Natural killer cell (primary cell): ENCODE measurements around the gene CASP1. TPM values are rescaled to one million over a fixed set of nuclear protein-coding genes. Genes with fewer than 3 reads are reported as not detected.

Experiments used
- ATAC-seq, 3 donors: fragments of 150-1000 bp in 2 of 3; fragments of 200-7000 bp in 1 of 3; cut with Tn5 transposase; 1 replicate in 1 of 3; 2 replicates in 2 of 3; pipeline ENCODE4 v1.10.0; 2021; ENCODE audit warnings: mild to moderate bottlenecking in 2 of 3, moderate library complexity in 2 of 3
- DNase-seq, 2 donors: peaks; one replicate each; pipeline versions ENCODE4 v3.0.0 to v3.0.0-alpha.2; 2013 to 2021; ENCODE audit warnings: mixed read lengths in 1 of 2
- H3K27ac ChIP-seq: one replicate; pipeline ENCODE4 v1.5.1; 2013; ENCODE audit warnings: mild to moderate bottlenecking, low read length
- H3K27me3 ChIP-seq: one replicate; pipeline ENCODE4 v1.6.1; 2013; ENCODE audit warnings: low read length; ENCODE audit not compliant: control insufficient read depth, insufficient read depth
- H3K36me3 ChIP-seq: one replicate; pipeline ENCODE4 v1.6.1; 2013; ENCODE audit warnings: low read length; ENCODE audit not compliant: control insufficient read depth, insufficient read depth
- H3K4me1 ChIP-seq: one replicate; pipeline ENCODE4 v1.6.1; 2013; ENCODE audit warnings: low read length; ENCODE audit not compliant: control insufficient read depth, insufficient read depth
- H3K4me3 ChIP-seq: one replicate; pipeline ENCODE4 v1.5.1; 2013; ENCODE audit warnings: low read length
- H3K9me3 ChIP-seq: one replicate; pipeline ENCODE4 v1.6.1; 2013; ENCODE audit warnings: low read length; ENCODE audit not compliant: control insufficient read depth, insufficient read depth
- H3K27ac Mint-ChIP-seq, 2 donors: one replicate each; pipeline ENCODE4 v1.8.0; 2022; ENCODE audit warnings: mild to moderate bottlenecking in 2 of 2, mixed read lengths in 2 of 2, moderate library complexity in 1 of 2
- H3K27me3 Mint-ChIP-seq, 2 donors: one replicate each; pipeline ENCODE4 v1.8.0; 2022; ENCODE audit warnings: low read depth in 2 of 2, mixed read lengths in 2 of 2
- H3K36me3 Mint-ChIP-seq: one replicate; pipeline ENCODE4 v1.8.0; 2022; ENCODE audit warnings: mixed read lengths
- H3K4me1 Mint-ChIP-seq, 2 donors: one replicate each; pipeline ENCODE4 v1.8.0; 2022; ENCODE audit warnings: mixed read lengths in 2 of 2
- H3K4me3 Mint-ChIP-seq: one replicate; pipeline ENCODE4 v1.8.0; 2022; ENCODE audit warnings: mild to moderate bottlenecking, moderate library complexity, mixed read lengths
- H3K9me3 Mint-ChIP-seq, 2 donors: one replicate each; pipeline ENCODE4 v1.8.0; 2022; ENCODE audit warnings: mixed read lengths in 2 of 2
- WGBS: methylation state at CpG from one replicate; pipeline ENCODE4 v1.1.7; 2013; ENCODE audit warnings: missing lambda C conversion rate; ENCODE audit not compliant: insufficient coverage; 5-methylcytosine and 5-hydroxymethylcytosine counted together
- intact Hi-C: fragments of 100-400 bp; cut with micrococcal nuclease; formaldehyde crosslinking; loops from one replicate; pipeline ENCODE4 v1.14.2; 2022
- total RNA-seq, 4 donors: library from RNA; stranded (reverse); fragments of 120-200 nt in 1 of 4; gene quantifications; one replicate each; pipeline versions ENCODE4 v1.2.3 to v1.2.4, GENCODE V29; 2013 to 2022
- TF ChIP-seq, protein P1 (sequence below): fragments of 200-600 bp; IDR thresholded peaks from one replicate; pipeline ENCODE4 v1.8.0; 2022; ENCODE audit warnings: antibody characterized with exemption

CASP1 gene
- total RNA-seq, 3 donors from 2014 or later (not counting 1 experiment from before 2014, with no cell fraction given) = 89.3 to 117 (median 93.8) TPM

DNA sequence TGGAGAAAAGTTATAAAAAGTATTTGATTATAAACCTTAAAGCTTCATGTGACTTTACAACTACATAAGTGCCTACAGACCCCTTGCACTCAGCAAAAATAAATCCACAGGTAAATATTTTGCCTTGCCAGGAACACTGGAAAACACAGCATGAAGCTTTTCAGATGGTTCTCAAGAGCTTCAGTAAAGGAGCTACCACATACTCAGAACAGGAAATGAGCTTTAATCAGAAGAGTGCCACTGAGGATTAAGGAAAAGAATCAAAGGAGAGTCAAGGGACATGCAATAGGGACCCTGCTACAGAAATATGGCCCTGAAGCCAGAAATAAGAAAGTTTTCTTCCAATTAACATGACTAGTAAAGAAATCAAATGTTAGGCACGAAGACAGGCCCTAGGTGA, 1.2 kb downstream of the CASP1 start:
- Mint-ChIP-seq H3K27me3 (no peaks in the 10 kb centered on the region), H3K27ac (peak overlapping the region; percentile 87 to 92), H3K36me3 (peaks cover 14% of the 10 kb centered on the region), H3K4me1 (peaks cover 49 to 55% of the 10 kb centered on the region in 2 donors), H3K9me3 (no peaks in the 10 kb centered on the region), H3K4me3 (peak overlapping the region; percentile 92)
- H3K4me3 ChIP-seq = peak overlapping the region; percentile 72
- DNase-seq = peak in 1 of 2 donors; percentile 42
- peaks cover 32% of the 10 kb centered on the region for H3K36me3 ChIP-seq
- intact Hi-C loops = loop anchor here (5.0 kb wide), 1 partner anchor 66 kb away; the partner anchor contains the start of gene CASP4
- no peaks in the 10 kb centered on the region for H3K9me3 ChIP-seq
- ATAC-seq = peak in 1 of 3 donors; percentile 27
- H3K4me1 ChIP-seq = peaks cover 8% of the 10 kb centered on the region
- TF ChIP-seq, protein P1, sequence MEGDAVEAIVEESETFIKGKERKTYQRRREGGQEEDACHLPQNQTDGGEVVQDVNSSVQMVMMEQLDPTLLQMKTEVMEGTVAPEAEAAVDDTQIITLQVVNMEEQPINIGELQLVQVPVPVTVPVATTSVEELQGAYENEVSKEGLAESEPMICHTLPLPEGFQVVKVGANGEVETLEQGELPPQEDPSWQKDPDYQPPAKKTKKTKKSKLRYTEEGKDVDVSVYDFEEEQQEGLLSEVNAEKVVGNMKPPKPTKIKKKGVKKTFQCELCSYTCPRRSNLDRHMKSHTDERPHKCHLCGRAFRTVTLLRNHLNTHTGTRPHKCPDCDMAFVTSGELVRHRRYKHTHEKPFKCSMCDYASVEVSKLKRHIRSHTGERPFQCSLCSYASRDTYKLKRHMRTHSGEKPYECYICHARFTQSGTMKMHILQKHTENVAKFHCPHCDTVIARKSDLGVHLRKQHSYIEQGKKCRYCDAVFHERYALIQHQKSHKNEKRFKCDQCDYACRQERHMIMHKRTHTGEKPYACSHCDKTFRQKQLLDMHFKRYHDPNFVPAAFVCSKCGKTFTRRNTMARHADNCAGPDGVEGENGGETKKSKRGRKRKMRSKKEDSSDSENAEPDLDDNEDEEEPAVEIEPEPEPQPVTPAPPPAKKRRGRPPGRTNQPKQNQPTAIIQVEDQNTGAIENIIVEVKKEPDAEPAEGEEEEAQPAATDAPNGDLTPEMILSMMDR = no peak
- H3K27me3 ChIP-seq = no peaks in the 10 kb centered on the region
- H3K27ac ChIP-seq = peak overlapping the region; percentile 85
- WGBS = 75% methylated on average over 1 of the region's 1 CpG

DNA sequence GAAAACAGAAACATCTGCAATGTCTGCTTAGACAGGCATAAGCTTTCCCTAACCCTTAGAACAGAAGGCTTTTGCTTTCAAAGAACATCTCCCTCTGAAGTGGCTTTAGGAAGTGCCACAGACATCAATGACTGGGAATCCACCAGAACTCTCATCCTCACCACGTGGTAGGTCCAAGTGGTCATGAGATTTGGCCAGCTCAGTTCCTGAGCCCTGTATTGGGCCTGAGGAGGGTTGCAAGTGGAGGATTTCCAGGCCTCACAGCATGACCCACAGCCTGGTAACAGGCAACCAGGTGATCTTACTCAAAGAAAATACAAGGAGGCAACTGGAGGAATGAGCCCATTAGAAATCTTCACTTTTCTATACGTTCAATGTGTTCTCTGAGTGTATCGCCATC, 1.6 kb downstream of the CASP1 start:
- Histone ChIP-seq H3K4me3 (peak overlapping the region; percentile 72), H3K36me3 (peaks cover 33% of the 10 kb centered on the region), H3K27me3 (no peaks in the 10 kb centered on the region), H3K27ac (peak overlapping the region; percentile 85), H3K9me3 (no peaks in the 10 kb centered on the region), H3K4me1 (peaks cover 8% of the 10 kb centered on the region)
- Mint-ChIP-seq H3K4me3 (peak overlapping the region; percentile 92), H3K36me3 (peaks cover 14% of the 10 kb centered on the region), H3K27ac (peak overlapping the region; percentile 87 to 92), H3K4me1 (peaks cover 53 to 58% of the 10 kb centered on the region in 2 donors), H3K9me3 (no peaks in the 10 kb centered on the region), H3K27me3 (no peaks in the 10 kb centered on the region)
- TF ChIP-seq, protein P1 = no peak
- WGBS = 83% methylated on average over 1 of the region's 3 CpGs
- ATAC-seq (peak; percentile 32 to 40 (median 37)), DNase-seq (peak in 1 of 2 donors; percentile 33)
- intact Hi-C loops = loop anchor here (5.0 kb wide), 1 partner anchor 66 kb away; the partner anchor contains the start of gene CASP4

DNA sequence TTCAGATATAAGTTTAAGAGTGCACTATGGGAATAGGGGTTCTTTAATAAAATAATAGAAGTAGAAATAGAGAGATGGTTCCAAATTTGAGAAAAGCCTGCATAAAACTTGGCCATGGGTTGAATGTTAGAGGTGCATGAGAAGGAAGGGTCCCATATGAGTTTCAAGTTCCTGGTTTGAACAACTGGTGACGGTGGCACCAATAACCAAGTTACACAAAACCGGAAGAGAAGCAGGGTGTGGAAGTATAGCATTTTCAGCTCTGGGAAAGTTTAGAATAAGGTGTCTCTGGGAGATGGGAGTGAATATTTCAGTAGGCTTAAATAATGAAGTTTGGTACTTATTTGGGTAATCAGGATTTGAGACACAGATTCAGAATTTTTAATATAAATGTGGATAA, 2.4 kb downstream of the CASP1 start:
- Mint-ChIP-seq H3K27me3 (no peaks in the 10 kb centered on the region), H3K9me3 (no peaks in the 10 kb centered on the region), H3K36me3 (peaks cover 13% of the 10 kb centered on the region), H3K27ac (peak overlapping the region; percentile 87 to 92), H3K4me3 (peak overlapping the region; percentile 92), H3K4me1 (peaks cover 58 to 63% of the 10 kb centered on the region in 2 donors)
- Histone ChIP-seq H3K27ac (peak overlapping the region; percentile 85), H3K36me3 (peaks cover 39% of the 10 kb centered on the region), H3K9me3 (no peaks in the 10 kb centered on the region), H3K4me1 (peaks cover 8% of the 10 kb centered on the region), H3K27me3 (no peaks in the 10 kb centered on the region), H3K4me3 (peak overlapping the region; percentile 72)
- DNase-seq (peak in 1 of 2 donors; percentile 44), ATAC-seq (peak in 2 of 3 donors; percentile 30 to 52)
- TF ChIP-seq, protein P1 = no peak
- intact Hi-C loops = loop anchor here (5.0 kb wide), 1 partner anchor 65 kb away; the partner anchor contains the start of gene CASP4
- WGBS = 78% methylated on average over 2 of the region's 2 CpGs

DNA sequence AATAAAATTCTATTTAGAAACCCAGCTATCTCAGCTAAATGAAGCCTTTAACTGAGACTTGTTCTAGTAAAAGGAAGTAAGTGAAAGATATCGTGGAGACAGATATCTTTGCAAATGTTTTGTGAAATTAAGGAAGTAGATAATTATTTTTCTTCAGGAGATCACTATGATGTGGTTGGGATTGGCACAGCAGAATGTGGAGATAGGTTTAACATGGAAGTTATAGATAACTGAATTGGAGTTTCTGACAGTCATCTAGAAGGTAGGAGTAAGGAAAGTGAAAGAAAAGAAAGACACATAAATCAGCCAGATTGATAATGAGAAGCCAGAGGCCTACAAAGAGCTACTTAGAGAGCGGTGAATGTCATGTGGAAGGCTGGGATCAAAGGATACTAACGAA, 7.3 kb downstream of the CASP1 start:
- H3K36me3 Mint-ChIP-seq = peaks cover 26% of the 10 kb centered on the region
- 58% methylated on average over 3 of the region's 3 CpGs for WGBS
- Histone ChIP-seq H3K4me1 (no peaks in the 10 kb centered on the region), H3K9me3 (no peaks in the 10 kb centered on the region), H3K27ac (no peak overlapping the region), H3K27me3 (no peaks in the 10 kb centered on the region), H3K4me3 (no peak overlapping the region), H3K36me3 (peaks cover 66% of the 10 kb centered on the region)
- intact Hi-C loops = no loop called here
- no peak for DNase-seq
- TF ChIP-seq, protein P1 = no peak
- no peak overlapping the region for H3K4me3 Mint-ChIP-seq
- no peaks in the 10 kb centered on the region for H3K27me3 Mint-ChIP-seq
- H3K4me1 Mint-ChIP-seq = peaks cover 27 to 38% of the 10 kb centered on the region in 2 donors
- ATAC-seq = peak in 1 of 3 donors; percentile 48
- no peaks in the 10 kb centered on the region for H3K9me3 Mint-ChIP-seq
- H3K27ac Mint-ChIP-seq = peak overlapping the region; percentile 17 to 39
